ENCODE results near the gene CHRM5.

CHRM5 gene

DNA sequence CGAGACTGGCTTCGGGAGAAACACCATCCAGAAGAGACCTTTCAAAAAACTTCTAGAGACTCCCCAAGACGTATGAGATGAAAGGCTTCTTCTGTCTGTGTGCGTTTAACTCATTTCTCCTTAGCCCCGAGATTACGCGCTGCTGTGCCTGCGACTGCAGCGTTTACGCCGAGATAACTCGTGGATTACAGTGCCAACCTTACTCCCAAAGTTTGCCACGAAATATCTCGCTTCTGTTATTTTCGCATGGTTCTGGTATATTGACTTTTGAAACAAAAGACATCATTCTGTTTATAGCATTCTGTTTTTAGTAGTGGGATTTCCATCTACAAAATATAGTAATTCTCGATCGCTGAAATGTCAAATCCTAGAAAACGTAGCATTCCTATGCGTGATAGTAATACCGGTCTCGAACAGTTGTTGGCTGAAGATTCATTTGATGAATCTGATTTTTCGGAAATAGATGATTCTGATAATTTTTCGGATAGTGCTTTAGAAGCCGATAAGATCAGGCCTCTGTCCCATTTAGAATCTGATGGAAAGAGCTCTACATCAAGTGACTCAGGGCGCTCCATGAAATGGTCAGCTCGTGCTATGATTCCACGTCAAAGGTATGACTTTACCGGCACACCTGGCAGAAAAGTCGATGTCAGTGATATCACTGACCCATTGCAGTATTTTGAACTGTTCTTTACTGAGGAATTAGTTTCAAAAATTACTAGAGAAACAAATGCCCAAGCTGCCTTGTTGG lies 134.1 kb downstream of the CHRM5 start:
- DNase-seq (ENCODE audit: low read depth) = no peak

DNA sequence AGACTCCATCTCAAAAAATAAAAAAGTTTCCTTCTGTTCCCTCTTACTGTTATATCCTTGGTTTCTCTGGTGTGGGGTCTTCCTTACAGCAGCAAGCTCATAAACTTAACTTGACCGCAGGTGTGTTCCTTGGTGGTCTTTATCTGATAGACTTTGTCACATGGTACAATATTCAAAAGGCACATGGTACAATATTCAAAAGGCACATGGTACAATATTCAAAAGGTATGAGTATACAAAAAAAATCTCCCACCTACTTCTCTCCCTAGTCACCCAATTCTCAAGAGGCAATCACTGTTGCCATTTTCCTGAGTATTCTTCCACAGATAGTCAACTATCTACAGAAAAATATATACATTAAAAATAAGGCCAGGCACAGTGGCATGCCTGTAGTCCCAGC lies 138.1 kb downstream of the CHRM5 start:
- no peak for DNase-seq (ENCODE audit: low read depth)

DNA sequence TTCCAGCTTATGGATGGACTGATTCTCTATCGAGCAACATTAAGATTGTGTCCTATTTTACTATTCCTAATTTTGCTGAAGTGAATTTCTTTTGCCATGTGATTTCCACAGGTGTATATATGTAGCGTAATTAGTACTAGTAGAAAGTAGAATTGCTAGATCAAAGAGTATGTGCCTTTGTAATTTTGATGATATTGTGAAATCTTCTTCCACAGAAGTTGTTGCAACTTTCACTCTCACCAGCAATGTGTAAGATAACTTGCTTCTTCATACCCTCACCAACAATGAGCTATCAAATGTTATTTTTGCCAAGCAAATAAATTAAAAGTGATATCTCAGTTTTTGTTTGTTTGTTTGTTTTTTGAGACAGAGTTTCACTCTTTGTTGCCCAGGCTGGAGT lies 139.0 kb downstream of the CHRM5 start:
- DNase-seq (ENCODE audit: low read depth) = no peak

DNA sequence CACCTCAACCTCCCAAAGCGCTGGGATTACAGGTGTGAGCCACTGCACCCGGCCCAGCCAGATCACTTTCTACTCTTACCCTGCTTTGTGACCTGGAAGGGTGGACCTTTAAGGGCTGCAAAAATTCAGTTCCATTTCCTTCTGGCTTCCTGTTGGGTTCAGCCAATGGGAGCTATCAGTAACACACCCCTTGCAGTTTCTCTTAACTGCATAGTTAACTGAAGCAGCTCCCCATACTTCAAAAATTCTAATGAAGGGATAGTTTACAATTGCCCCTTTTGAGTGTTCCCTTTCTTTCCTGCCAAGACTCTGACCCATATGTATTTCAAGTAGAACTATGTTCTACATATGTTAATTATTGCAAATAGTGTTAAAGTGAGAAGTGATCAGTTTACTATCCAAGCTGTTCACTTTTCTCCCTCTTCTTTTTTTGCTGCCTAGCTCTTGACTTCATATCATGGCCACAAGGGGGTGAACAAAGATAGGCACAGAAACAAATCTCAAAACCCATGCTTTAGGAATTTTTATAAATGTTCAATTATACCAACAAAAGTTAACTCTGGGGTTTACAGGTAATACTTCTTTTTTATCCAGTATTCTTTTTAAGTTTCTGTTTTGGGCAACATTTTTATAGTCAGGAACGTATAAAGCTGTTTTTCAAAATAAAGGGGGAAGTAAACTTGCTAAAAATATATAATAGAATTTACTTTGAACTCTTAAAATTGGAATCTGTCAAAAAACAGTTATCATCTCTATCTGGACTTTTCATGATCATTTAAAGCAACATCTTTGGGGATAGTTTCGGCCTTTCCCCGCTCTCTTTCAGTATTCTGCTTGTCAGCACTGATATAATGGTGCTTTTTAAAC lies 141.7 kb downstream of the CHRM5 start:
- DNase-seq (ENCODE audit: low read depth) = peak; percentile 67

DNA sequence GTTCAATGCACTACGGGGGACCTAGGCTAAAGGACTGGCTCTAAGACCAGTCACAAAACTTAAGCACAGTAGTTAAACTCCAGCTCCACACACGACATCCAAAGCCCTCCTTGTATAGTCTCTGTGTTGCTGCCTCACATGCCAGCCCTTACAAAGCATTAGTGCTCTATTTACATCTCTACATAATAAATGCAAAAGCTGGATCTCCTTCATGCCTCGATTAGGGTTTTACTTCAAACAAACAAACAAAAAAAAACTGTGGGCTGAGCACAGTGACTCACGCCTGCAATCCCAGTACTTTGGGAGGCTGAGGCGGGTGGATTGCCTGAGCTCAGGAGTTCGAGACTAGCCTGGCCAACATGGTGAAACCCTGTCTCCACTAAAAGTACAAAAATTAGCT lies 143.2 kb downstream of the CHRM5 start:
- DNase-seq (ENCODE audit: low read depth) = no peak

- no peak for DNase-seq (ENCODE audit: low read depth)
Observed at GRCh38 chr15:34114215-34114614, 145.9 kb downstream of the CHRM5 start.

GRCh38 chr15:34114739-34115138 lies 146.4 kb downstream of the CHRM5 start:
- DNase-seq (ENCODE audit: low read depth) = no peak

DNA sequence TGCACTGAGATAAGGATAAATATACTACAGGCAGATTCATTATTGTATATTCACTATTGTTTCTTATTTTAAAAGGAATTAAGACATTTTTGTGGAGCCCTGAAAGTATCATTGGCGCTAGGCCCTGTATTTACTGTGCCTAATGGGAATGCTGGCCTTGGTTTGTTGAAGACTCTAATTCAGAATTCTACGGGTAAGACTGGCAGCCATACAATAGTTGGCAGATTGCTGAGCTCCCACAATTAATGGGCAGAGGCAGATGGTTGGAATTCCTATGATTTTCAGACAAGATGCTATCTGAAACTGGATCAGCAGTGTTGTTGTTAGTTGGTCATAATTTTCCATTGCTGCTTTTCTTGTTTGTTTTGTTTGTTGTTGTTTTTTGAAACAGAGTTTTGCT lies 148.3 kb downstream of the CHRM5 start:
- no peak for DNase-seq (ENCODE audit: low read depth)
